HG03095 (cell line): ENCODE results near the gene NPBWR2.

Source experiments
- ATAC-seq: cut with Tn5 transposase; IDR thresholded peaks from one replicate; pipeline ENCODE4 v1.9.1; 2021; ENCODE audit warnings: moderate library complexity; ENCODE audit not compliant: unreplicated experiment

Gene NPBWR2

DNA sequence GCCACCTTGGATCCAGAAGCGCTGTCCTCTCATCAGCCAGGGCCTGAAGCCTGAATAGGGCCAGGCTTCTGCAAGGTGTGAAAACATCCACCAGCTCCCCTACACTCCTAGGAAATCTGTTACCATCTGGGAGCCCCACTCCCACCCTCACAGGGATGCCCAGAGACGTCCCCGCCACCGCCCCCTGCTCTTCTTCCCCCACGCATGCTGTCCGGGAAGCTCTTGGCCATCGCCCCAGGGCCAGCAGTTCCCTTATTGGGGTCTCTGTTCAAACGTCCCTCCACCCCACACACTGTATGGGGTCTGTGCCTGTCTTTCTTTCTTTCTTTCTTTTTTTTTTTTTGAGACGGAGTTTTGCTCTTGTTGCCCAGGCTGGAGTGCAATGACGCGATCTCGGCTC lies 31.8 kb downstream of the NPBWR2 start:
- ATAC-seq, result no peak

GRCh38 chr20:64074963-64075362 lies 32.4 kb downstream of the NPBWR2 start:
- no peak for ATAC-seq

DNA sequence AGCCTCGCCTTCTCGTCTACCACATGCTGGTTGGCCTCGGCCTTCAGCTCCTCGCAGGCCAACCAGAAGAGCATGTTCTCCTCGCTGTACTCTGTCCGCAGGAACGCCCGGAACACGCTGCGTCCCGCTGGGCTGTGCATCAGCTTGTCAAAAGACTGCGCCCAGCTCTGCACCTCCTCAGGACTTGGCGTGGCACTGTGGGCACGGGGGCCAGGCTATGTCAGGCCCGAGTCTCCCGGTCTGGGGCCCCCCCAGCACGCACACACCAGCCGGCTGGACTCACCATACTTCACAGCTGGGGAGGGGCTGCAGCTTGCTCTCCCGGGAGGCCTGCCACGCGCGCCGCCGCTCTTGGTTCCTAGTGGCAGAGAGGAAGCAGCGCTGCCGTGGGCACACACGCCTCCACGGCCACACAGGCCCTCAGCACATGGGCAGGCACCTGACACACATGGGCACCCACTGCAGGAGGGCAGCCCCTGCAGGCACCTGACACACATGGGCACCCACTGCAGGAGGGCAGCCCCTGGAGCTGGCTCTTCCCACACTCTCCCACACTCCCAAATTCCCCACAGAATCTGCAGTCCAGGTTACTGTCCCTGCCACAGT lies 33.1 kb downstream of the NPBWR2 start:
- ATAC-seq, result no peak

DNA sequence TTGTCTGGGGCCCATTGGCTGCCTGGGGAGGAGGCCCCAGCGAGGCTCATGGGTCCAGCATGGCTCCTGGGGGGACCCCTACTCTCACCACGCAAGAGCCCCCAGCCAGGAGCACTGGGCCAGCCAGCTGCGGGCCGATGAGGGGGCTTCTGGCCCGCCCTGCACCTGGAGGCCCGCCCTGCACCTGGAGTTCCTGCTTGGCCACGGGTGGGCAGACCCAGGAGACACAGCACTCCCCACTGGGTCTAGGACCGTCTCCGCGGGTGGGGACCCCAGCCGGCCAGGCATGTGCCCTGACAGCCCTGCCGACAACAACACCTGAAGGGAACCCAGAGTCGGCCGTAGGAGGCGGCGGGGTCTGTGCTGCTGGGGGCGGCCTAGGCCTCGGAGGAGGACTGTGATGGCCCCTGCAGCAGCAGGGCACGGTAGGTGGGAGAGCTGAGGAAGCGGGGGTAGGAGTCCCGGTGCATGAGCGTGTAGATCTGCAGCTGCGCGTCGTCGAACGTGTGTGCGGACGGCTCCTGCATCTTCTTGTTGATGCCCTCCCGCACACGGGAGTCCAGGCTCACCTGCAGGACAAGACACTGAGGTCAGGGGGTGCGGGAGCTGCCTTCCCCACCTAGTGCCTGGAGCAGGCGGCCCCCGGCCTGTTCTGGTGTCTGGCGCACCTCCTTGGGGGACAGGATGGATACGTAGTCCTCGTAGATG lies 33.7 kb downstream of the NPBWR2 start:
- ATAC-seq, result no peak

- no peak for ATAC-seq
Observed at GRCh38 chr20:64072498-64073063, 34.8 kb downstream of the NPBWR2 start.

DNA sequence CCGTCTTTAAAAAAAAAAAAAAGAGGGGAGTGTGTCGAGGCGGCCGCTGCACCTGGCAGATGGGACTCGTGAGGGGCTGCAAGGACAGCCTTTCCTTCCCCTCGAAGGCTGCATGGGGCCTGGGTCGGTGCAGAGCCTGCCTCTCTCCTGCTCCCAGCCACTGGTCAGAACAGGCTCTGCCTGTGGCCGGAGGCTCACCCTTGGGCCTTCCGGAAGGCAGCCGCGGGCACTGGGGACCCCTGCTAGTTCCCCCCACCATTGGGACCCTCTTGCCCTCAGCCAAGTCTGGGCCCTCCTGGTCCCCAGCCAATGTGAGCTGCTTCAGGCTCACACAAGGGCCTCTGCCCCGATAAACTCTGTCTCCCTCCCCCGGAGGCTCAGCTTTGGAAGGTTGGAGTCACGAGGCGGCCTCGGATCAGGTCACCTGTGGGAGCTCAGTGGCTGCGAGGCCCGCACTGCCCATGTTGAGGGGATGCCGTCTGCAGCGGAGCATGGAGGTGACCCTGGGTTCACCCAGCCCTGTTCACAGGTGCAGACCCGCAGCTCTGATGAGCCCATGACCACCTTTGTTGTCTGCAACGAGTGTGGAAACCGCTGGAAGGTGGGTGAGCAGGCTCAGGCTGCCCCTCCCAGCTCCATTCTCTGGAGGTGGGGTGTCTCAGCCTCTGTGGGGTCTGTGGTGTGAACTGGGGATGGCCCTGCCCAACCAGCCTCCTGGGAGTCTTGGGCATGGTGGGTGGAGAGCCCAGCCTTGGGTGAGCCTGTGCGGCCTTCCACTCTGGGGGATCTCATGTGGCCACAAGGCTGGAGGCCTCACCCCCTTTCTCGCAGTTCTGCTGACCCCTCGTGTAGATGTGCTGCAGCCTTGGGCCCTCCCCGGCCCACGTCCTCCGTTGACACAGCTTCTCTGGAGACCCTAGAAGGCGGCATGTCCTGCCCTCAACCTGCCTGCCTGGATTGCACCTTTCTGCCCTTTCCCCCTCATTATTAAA lies 35.7 kb downstream of the NPBWR2 start:
- ATAC-seq, result no peak

GRCh38 chr20:64070244-64070993 lies 36.9 kb downstream of the NPBWR2 start:
- ATAC-seq, result no peak

DNA sequence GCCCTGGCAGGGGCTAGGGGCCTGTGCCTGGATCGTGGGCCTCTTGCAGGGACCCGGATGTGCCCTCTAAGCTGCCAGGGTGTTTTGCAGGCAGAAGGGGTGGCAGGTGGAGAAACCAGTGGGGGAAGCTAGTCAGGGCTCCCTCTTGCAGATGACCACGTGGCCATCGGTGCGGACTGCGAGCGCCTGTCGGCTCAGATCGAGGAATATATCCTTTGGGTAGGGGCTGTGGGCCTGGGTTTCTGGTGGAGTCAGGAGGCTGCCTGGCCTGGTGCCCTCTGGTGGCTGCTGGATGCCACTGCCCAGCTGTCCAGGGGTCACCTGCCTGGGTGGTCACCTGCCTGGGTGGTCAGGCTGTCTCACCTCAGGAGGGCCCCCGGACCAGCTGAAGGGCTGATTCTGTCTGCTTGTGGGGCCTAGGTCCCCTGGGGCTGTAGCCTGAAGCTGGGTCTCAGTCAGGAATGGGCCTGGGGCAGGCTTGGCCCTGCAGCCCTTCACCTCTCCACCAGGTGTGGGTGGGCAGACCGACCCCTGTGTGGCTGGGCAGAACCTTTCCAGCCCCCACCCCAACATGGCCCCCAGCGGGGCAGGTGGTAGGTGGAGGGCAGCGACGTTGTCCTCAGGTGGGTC lies 37.6 kb downstream of the NPBWR2 start:
- ATAC-seq, result no peak

DNA sequence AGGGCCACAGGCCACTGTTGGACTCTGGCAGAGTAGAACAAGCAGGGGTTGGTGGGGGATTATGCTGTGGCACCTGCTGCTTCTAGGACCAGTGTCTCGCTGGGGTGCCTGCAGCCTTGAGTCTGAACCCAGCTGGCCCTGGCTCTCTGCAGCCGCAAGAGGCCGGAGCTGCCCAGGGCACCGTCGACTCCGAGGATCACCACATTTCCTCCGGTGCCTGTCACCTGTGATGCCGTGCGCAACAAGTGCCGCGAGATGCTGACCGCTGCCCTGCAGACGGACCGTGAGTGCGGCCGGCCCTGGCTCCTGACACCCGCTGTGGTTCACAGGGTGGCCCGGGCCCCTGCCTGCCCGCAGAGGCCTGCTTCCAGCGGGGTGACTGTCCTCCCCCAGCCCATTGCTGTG lies 38.2 kb downstream of the NPBWR2 start:
- no peak for ATAC-seq

DNA sequence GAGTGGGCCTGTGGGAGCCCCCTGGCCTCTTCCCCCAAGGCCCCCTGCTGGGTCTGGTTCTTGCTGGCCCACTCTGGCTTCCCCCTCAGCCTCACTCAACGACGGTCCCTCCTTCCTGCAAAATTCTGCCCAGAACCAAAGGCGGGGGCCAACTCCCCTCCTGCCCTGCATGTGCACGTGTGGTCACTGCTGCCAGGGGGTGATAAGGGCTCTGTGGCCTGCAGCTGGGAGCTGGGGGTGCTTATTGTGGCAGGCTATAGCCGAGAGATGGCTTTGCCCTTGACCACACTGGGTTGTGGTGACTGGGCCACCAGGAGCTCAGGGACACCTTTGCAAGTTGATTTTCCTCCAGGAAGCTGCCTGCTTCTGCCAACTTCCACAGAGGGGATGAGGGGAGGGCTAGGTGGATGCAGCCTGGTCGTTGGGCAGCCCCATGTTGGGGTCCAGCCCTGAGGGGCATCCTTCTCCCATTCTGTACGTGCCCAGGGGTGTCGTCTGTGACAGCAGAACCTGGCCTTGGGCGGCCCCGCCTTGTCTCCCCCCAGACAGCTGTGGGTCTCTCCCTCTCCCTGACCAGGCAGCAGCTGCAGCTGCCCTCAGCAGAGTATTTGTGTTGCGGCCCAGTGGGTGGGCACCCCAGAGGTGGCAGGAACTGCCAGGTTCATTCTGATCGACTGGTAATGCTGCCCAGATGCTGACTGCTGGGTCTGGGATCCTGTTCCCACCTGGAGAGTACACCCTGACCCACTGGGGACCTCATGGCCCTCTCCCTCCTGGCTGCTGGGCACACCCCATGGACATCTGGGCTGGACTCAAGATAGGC lies 38.8 kb downstream of the NPBWR2 start:
- no peak for ATAC-seq

DNA sequence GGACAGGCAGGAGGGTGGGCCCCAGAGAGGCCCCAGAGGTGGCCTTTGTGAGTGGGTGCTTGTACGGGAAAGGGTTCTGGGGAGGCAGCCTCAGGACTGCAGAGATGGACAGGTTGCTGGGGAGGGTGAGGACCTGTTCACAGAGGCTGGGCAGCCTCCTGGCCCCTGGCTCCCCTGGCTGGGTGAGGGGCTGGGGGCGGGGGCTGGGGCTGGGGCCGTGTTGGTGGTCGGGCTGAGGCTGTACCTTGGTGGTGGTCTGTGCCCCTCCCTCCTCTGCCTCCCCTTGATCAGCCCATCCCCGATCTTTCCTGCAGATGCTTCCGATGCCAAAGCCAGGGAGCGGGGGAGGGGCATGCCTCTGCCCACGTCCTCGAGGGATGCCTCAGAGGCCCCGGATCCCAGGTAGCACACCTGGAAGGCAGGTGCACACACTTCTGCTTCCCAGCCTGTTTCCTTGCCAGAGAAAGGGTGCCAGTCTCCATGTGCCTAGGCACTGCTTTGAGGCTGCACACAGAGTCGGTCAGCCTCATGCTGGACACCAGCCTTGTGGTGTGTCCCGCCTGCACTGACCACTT lies 39.5 kb downstream of the NPBWR2 start:
- ATAC-seq, result no peak

GRCh38 chr20:64067005-64067632 lies 40.2 kb downstream of the NPBWR2 start:
- no peak for ATAC-seq

- ATAC-seq, result peak; percentile 36
Observed at GRCh38 chr20:64065974-64066343, 41.4 kb downstream of the NPBWR2 start.

DNA sequence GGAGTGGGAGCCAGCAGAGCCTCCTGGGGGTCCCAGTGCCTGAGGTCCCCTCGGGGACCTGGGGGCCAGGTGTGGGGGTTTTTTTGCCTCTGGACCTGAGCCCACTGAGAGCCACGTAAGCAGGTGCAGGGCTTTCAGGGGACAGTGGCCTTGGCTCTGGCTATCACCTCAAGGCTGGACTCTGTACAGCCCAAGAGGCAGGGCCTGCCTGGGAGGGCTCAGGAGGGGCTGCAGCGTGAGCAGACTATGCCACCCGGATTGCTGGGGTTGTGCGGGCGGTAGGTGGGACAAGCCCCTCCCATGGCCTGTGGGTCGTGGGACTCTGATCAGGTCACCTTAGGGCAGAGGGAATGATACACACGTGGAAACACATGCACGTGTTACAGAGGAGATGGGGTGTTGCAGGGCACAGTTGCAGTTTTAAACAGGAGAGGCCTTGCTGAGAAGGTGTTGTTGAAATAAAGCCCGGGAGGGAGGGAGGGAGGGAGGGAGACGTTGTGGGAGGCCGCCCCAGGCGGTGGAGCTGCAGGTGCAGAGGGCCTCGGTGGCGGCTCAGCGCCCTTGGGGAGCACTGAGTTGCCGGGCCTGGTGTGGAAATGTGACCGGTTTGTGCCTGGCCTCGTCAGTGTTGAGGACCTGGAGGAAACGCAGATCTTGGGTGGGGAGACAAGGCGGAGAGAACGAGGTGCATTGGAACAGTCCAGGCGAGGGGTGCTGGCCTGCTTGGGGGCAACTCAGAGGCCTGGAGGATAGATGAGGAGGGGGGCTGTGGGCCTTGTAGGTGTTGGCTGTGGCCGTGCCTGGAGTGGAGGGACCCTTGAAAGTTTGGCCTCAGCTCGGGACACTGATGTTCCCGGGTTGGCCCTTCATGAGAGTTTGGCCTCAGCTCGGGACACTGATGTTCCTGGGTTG lies 42.0 kb downstream of the NPBWR2 start:
- no peak for ATAC-seq

- ATAC-seq, result no peak
Observed at GRCh38 chr20:64064145-64064698, 43.1 kb downstream of the NPBWR2 start.

DNA sequence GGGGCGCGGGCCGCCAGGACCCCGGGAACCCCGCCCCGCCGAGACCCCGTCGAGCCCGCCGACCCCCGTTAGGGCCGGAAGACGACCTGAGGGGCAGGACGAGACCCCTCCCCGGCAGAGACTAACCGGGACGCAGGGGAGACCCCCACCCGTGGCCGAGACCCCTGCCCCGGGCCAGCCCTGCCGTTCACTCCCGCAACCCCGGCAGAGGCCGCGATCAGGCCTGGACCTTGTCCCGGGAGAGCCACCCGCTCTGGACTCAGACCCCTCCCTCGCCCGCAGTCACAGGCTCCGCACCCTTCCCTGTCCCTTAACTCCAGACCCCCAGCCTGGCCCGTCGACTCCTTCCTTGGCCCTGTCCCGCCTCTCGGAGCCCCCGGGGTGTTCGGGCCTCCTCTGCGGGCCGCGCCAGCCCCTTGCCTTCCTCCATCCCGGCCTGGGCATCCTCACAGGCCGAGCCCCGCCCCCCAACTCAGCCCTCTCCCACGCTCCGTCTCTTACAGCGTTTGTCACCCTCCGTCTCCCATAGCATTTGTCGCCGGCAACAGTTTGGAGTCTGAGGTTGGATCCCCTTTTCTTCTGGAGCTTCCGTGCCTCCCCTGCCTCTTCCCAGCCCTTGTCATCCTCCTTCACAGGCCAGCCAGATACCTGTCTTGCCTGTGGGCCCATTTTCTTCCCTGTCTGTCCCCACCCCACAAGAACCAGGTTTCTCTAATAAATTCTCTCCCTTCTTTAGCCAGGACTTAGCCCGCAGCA lies 43.8 kb downstream of the NPBWR2 start:
- peak; percentile 5 for ATAC-seq
